Measurements from ENCODE around the gene DIRAS3. TPM values are rescaled to one million over a fixed set of nuclear protein-coding genes. Genes with fewer than 3 reads are reported as not detected.
"Not testable (repeated sequence)": the region's sequence is repeated elsewhere in the genome, so short reads cannot be mapped to it uniquely, and the experiment has no call there.

The DIRAS3 gene
- total RNA-seq, 1 donor from 2014 or later: 7.4 TPM

- Mint-ChIP-seq H3K4me3 (ENCODE audit: low read depth) (no peak overlapping the region), H3K4me1 (ENCODE audit: low read depth) (no peaks in the 10 kb centered on the region), H3K27me3 (no peaks in the 10 kb centered on the region), H3K9me3 (ENCODE audit: low read depth) (peaks cover under 1% of the 10 kb centered on the region), H3K36me3 (ENCODE audit: insufficient read depth) (no peaks in the 10 kb centered on the region), H3K27ac (no peak overlapping the region)
- no peak for DNase-seq (ENCODE audit: low spot score, unreplicated experiment)
- TF ChIP-seq CTCF (IDR thresholded peaks at IDR 0.05; ENCODE audit: unreplicated experiment): no peak
These were observed 38.6 kb downstream of the DIRAS3 start for GRCh38 chr1:68011657-68012375.

- no peaks in the 10 kb centered on the region for H3K36me3 Mint-ChIP-seq (ENCODE audit: insufficient read depth)
- peaks cover 7% of the 10 kb centered on the region for H3K9me3 Mint-ChIP-seq (ENCODE audit: low read depth)
- no peak overlapping the region for H3K4me3 Mint-ChIP-seq (ENCODE audit: low read depth)
- TF ChIP-seq CTCF (IDR thresholded peaks at IDR 0.05; ENCODE audit: unreplicated experiment): no peak
- H3K4me1 Mint-ChIP-seq (ENCODE audit: low read depth): no peaks in the 10 kb centered on the region
- DNase-seq (ENCODE audit: low spot score, unreplicated experiment): no peak
- H3K27me3 Mint-ChIP-seq: no peaks in the 10 kb centered on the region
- H3K27ac Mint-ChIP-seq: no peak overlapping the region
These were observed 39.9 kb downstream of the DIRAS3 start for GRCh38 chr1:68010543-68010942.

GRCh38 chr1:68010090-68010489 is 40.3 kb downstream of the DIRAS3 start:
- Mint-ChIP-seq H3K4me1 (ENCODE audit: low read depth) (no peaks in the 10 kb centered on the region), H3K4me3 (ENCODE audit: low read depth) (no peak overlapping the region), H3K27ac (no peak overlapping the region), H3K36me3 (ENCODE audit: insufficient read depth) (no peaks in the 10 kb centered on the region), H3K9me3 (ENCODE audit: low read depth) (peaks cover 7% of the 10 kb centered on the region), H3K27me3 (no peaks in the 10 kb centered on the region)
- TF ChIP-seq CTCF (IDR thresholded peaks at IDR 0.05; ENCODE audit: unreplicated experiment): peak; percentile 43
- DNase-seq (ENCODE audit: low spot score, unreplicated experiment): no peak

DNA sequence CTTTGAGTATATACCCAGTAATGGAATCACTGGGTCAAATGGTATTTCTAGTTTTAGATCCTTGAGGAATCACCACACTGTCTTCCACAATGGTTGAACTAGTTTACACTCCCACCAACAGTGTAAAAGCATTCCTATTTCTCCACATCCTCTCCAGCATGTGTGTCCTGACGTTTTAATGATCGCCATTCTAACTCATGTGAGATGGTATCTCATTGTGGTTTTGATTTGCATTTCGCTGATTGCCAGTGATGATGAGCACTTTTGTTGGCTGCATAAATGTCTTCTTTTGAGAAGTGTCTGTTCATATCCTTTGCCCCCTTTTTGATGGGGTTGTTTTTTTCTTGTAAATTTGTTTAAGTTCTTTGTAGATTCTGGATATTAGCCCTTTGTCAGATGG is 46.8 kb downstream of the DIRAS3 start:
- H3K4me3 Mint-ChIP-seq (ENCODE audit: low read depth); H3K27ac Mint-ChIP-seq; DNase-seq (ENCODE audit: low spot score, unreplicated experiment); H3K36me3 Mint-ChIP-seq (ENCODE audit: insufficient read depth); H3K27me3 Mint-ChIP-seq; H3K4me1 Mint-ChIP-seq (ENCODE audit: low read depth): not testable (repeated sequence)
- H3K9me3 Mint-ChIP-seq (ENCODE audit: low read depth): peaks cover 32% of the 10 kb centered on the region

GRCh38 chr1:68000191-68000590 is 50.2 kb downstream of the DIRAS3 start:
- H3K4me3 Mint-ChIP-seq (ENCODE audit: low read depth): no peak overlapping the region
- H3K4me1 Mint-ChIP-seq (ENCODE audit: low read depth): peaks cover 2% of the 10 kb centered on the region
- H3K27me3 Mint-ChIP-seq: no peaks in the 10 kb centered on the region

More at GRCh38 chr1:68000191-68000590, 50.2 kb downstream of the DIRAS3 start:
- no peaks in the 10 kb centered on the region for H3K36me3 Mint-ChIP-seq (ENCODE audit: insufficient read depth)
- DNase-seq (ENCODE audit: low spot score, unreplicated experiment): no peak
- H3K27ac Mint-ChIP-seq: no peak overlapping the region
- TF ChIP-seq CTCF (IDR thresholded peaks at IDR 0.05; ENCODE audit: unreplicated experiment): no peak
- H3K9me3 Mint-ChIP-seq (ENCODE audit: low read depth): peaks cover 25% of the 10 kb centered on the region
